Naive thymus-derived CD8-positive, alpha-beta T cell (primary cell): ENCODE data around the gene LHPP. TPM values are rescaled to one million over a fixed set of nuclear protein-coding genes. Genes with fewer than 3 reads are reported as not detected.

Experiments used
- polyA plus RNA-seq, 3 donors: library from polyadenylated mRNA; unstranded; fragments of 300-500 nt; fragmentation: Illumina TruSeq; gene quantifications; one replicate each; pipeline ENCODE4 v1.2.3, GENCODE V29; 2021
- total RNA-seq, 8 experiments: library from RNA in 2 of 8; stranded (reverse) in 2 of 8; gene quantifications; one replicate each; pipeline ENCODE4 v1.2.3 and lab custom pipeline; 2021 to 2026

Gene LHPP
- total and polyA plus RNA-seq, 5 experiments from 2014 or later: 18.1 to 27.4 (median 23.3) TPM

Other genes starting within 250 kb of the LHPP start
- gene OAT, start 42.9 kb upstream of the LHPP start, total RNA-seq: 10 to 100 TPM; 47.1 to 47.2 TPM
- gene OAT, start 42.9 kb upstream of the LHPP start, polyA plus RNA-seq: 10 to 100 TPM; 67.9 to 91.5 (median 81.1) TPM
- not detected for gene NKX1-2, start 11.8 kb upstream of the LHPP start, total RNA-seq
- gene NKX1-2, start 11.8 kb upstream of the LHPP start, polyA plus RNA-seq: not detected